ENCODE data around the gene DLGAP1.
"Not testable (repeated sequence)": the region's sequence is repeated elsewhere in the genome, so short reads cannot be mapped to it uniquely, and the experiment has no call there.

The DLGAP1 gene

DNA sequence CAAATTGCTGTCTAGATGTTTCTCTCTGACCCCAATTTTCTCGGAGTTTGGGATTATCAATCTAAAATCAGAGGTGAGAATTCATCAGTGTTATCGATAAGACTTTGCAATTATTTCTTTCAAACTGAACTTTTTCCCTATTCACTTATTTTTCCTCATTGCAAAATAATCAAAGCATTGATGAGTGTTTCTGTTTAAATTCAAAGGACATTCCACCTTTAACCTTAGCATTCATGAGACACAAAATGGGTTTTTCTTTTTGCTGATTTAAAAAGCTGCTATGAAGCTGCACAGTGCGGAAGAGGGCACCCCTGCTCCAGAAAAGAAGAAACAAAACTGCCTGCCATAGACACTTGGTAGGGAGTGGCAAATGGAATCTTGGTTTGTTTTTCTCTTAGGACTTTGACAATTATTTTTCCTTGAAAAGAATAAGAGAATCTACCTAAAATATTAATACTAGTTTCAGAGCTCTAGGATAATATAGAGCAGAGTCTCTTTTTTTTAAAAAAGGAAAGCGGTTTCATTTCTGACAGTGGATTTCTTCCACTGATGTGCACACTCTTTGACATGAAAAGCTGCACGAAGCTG lies 801.8 kb downstream of the DLGAP1 start:
- H3K27me3 ChIP-seq (ENCODE audit: insufficient read depth, insufficient read length): no peaks in the 10 kb centered on the region
- no peak overlapping the region for H3K9ac ChIP-seq (ENCODE audit: insufficient read length, low read depth)
- no peak for TF ChIP-seq SUZ12 (IDR thresholded peaks at IDR 0.05; ENCODE audit: extremely low read depth, insufficient read depth, insufficient read length)
- no peak for TF ChIP-seq YY1 (IDR thresholded peaks at IDR 0.05; ENCODE audit: insufficient read depth, insufficient read length)
- TF ChIP-seq ZNF274 (IDR thresholded peaks at IDR 0.05; ENCODE audit: low read depth, low read length): no peak
- no peak overlapping the region for H3K4me3 ChIP-seq (ENCODE audit: insufficient read length, low read depth)
- no peaks in the 10 kb centered on the region for H3K9me3 ChIP-seq (ENCODE audit: insufficient read depth, low read length)
- DNase-seq (ENCODE audit: low read depth, low spot score): no peak
- H3K36me3 ChIP-seq (ENCODE audit: insufficient read depth, insufficient read length, low read length): no peaks in the 10 kb centered on the region
- peaks cover 5% of the 10 kb centered on the region for H3K4me1 ChIP-seq (ENCODE audit: insufficient read depth, insufficient read length)

DNA sequence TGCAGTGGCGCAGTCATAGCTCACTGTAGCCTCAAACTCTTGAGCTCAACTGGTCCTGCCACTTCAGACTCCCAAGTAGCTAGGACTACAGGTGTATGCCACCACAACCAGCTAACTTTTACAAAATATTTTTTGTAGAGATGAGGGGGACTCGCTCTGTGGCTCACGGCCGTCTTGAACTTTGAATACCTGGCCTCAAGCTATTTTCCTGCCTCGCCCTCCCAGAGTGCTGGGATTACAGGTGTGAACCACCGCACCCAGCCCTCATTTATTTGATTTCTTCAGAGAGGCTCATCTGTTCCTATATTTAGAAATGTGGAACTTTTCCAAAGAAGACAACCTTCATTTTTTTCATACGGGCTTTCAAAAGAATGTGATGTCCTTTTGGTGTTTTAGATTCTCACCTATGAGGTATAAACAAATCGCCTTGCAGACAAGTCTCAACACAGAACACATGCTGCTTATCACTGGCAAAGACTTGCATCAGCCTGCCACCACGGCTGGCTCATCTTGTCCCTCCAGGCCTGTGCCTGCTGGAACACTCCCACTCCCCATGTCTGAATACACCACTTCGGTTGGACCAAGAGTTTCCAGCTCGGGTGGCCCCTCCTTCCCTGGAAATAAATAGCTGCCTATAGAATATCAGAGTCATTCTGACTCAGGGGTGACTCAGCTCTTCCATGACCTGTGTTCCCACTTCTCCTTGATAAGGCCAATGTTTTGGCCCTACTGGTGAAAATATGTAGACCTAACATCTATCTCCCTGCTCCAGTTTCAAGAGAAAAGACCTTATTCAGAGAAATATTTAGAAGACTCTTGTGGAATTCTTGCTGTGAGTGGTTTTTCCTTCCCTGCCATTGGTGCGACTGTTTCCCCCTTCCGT lies 802.5 kb downstream of the DLGAP1 start:
- Histone ChIP-seq H3K36me3 (ENCODE audit: insufficient read depth, insufficient read length, low read length) (no peaks in the 10 kb centered on the region), H3K9me3 (ENCODE audit: insufficient read depth, low read length) (no peaks in the 10 kb centered on the region), H3K27me3 (ENCODE audit: insufficient read depth, insufficient read length) (no peaks in the 10 kb centered on the region), H3K4me3 (ENCODE audit: insufficient read length, low read depth) (no peak overlapping the region), H3K9ac (ENCODE audit: insufficient read length, low read depth) (no peak overlapping the region), H3K4me1 (ENCODE audit: insufficient read depth, insufficient read length) (peaks cover 5% of the 10 kb centered on the region)
- no peak for TF ChIP-seq ZNF274 (IDR thresholded peaks at IDR 0.05; ENCODE audit: low read depth, low read length)
- no peak for TF ChIP-seq YY1 (IDR thresholded peaks at IDR 0.05; ENCODE audit: insufficient read depth, insufficient read length)
- TF ChIP-seq SUZ12 (IDR thresholded peaks at IDR 0.05; ENCODE audit: extremely low read depth, insufficient read depth, insufficient read length): no peak
- no peak for DNase-seq (ENCODE audit: low read depth, low spot score)

DNA sequence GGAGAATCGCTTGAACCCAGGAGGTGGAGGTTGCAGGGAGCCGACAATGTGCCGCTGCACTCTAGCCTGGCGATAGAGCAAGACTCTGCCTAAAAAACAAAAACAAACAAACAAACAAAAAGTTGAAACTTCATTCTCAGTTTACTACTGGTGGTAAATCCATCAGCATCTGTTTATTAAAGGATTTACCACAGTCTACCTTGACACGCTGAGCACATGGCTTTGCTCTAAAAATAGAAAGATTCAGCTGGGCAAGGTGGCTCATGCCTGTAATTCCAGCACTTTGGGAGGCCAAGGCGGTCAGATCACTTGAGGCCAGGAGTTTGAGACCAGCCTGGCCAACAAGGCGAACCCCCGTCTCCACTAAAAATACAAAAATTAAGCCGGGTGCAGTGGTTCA lies 803.8 kb downstream of the DLGAP1 start:
- TF ChIP-seq SUZ12 (IDR thresholded peaks at IDR 0.05; ENCODE audit: extremely low read depth, insufficient read depth, insufficient read length) (no peak), ZNF274 (IDR thresholded peaks at IDR 0.05; ENCODE audit: low read depth, low read length) (no peak), YY1 (IDR thresholded peaks at IDR 0.05; ENCODE audit: insufficient read depth, insufficient read length) (no peak)
- Histone ChIP-seq H3K4me3 (ENCODE audit: insufficient read length, low read depth) (no peak overlapping the region), H3K36me3 (ENCODE audit: insufficient read depth, insufficient read length, low read length) (no peaks in the 10 kb centered on the region), H3K9ac (ENCODE audit: insufficient read length, low read depth) (no peak overlapping the region), H3K4me1 (ENCODE audit: insufficient read depth, insufficient read length) (peaks cover 5% of the 10 kb centered on the region), H3K27me3 (ENCODE audit: insufficient read depth, insufficient read length) (no peaks in the 10 kb centered on the region), H3K9me3 (ENCODE audit: insufficient read depth, low read length) (no peaks in the 10 kb centered on the region)
- no peak for DNase-seq (ENCODE audit: low read depth, low spot score)

DNA sequence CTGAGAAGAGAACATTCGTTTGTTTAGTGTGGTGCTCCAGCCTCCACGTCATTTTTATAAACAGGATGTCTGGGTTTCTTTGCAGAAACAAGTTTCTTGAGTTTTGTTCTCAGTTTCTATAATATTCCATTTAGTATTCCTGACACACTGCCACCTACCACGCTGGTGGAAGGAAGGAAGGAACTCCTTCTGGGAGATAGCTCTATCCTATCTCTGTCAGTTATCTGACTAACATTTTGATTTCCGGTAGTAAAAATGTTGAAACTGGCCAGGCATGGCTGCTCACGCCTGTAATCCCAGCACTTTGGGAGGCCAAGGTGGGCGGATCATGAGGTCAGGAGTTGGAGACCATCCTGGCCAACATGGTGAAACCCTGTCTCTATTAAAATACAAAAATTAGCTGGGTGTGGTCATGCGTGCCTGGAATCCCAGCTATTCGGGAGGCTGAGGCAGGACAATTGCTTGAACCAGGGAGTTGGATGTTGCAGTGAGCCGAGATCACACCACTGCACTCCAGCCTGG lies 804.5 kb downstream of the DLGAP1 start:
- not testable (repeated sequence) for DNase-seq (ENCODE audit: low read depth, low spot score); H3K4me1 ChIP-seq (ENCODE audit: insufficient read depth, insufficient read length); H3K36me3 ChIP-seq (ENCODE audit: insufficient read depth, insufficient read length, low read length); H3K9me3 ChIP-seq (ENCODE audit: insufficient read depth, low read length); H3K4me3 ChIP-seq (ENCODE audit: insufficient read length, low read depth); H3K27me3 ChIP-seq (ENCODE audit: insufficient read depth, insufficient read length); H3K9ac ChIP-seq (ENCODE audit: insufficient read length, low read depth)

DNA sequence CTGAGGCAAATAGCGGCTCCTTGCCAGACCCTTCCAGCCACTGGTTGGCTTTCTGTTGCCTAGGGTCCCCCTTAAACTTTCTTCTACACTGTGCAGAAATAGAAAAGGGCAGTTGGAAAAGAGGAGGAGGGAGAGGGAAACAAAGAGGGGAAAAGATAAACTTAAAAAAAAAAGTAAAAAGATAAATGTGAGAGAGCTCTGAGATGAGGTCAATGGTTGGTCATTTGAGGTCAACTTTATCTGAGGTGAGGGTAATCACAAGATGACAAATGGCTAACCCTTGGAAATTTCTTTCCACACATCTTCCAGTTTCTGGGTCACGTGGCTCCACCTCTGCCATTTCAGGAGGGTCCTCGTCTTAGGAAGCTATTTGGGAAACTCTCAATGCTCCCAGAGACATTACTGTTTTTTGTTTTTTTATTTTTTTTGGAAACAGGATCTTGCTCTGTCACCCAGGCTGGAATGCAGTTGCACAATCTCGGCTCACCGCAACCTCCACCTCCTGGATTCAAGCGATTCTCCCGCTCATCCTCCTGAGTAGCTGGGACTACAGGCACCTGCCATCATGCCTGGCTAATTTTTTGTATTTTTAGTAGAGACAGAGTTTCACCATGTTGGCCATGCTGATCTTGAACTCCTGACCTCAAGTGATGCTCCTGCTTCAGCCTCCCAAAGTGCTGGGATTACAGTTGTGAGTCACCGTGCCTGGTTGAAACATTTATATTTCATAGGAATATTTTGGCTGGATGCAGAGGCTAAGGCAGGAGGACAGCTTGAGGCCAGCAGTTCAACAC lies 805.3 kb downstream of the DLGAP1 start:
- DNase-seq (ENCODE audit: low read depth, low spot score): no peak
- H3K4me1 ChIP-seq (ENCODE audit: insufficient read depth, insufficient read length): peaks cover 5% of the 10 kb centered on the region

DNA sequence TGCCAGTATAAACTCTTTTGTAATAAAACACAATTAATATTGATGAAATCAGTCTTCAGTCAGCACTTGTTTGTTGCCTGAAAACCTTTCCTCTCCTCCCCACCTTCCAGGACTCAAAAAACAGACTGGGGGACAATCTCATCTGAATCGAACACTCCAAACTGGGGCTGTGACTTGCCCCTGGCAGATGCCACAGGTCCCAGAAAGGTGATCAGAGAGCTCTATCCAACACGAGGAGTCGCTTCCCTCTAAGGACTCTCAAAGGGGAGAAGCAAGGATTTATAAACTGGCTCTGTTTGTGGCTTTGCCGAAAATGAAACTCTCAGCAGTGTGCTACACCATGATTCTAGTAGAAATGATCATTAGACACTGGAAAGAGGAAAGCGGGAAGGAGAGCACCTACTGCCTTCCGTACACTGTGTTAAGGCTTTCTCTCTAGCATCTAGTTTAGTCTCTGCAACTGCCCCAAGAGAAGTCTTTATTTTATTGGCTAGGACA lies 805.9 kb downstream of the DLGAP1 start:
- TF ChIP-seq SUZ12 (IDR thresholded peaks at IDR 0.05; ENCODE audit: extremely low read depth, insufficient read depth, insufficient read length) (no peak), ZNF274 (IDR thresholded peaks at IDR 0.05; ENCODE audit: low read depth, low read length) (no peak), YY1 (IDR thresholded peaks at IDR 0.05; ENCODE audit: insufficient read depth, insufficient read length) (no peak)
- Histone ChIP-seq H3K9me3 (ENCODE audit: insufficient read depth, low read length) (no peaks in the 10 kb centered on the region), H3K4me1 (ENCODE audit: insufficient read depth, insufficient read length) (peaks cover 5% of the 10 kb centered on the region), H3K4me3 (ENCODE audit: insufficient read length, low read depth) (no peak overlapping the region), H3K9ac (ENCODE audit: insufficient read length, low read depth) (no peak overlapping the region), H3K27me3 (ENCODE audit: insufficient read depth, insufficient read length) (no peaks in the 10 kb centered on the region), H3K36me3 (ENCODE audit: insufficient read depth, insufficient read length, low read length) (no peaks in the 10 kb centered on the region)
- DNase-seq (ENCODE audit: low read depth, low spot score): no peak

More for the DNA sequence above, 805.3 kb downstream of the DLGAP1 start:
- Histone ChIP-seq H3K9me3 (ENCODE audit: insufficient read depth, low read length) (no peaks in the 10 kb centered on the region), H3K36me3 (ENCODE audit: insufficient read depth, insufficient read length, low read length) (no peaks in the 10 kb centered on the region), H3K4me3 (ENCODE audit: insufficient read length, low read depth) (no peak overlapping the region), H3K9ac (ENCODE audit: insufficient read length, low read depth) (no peak overlapping the region), H3K27me3 (ENCODE audit: insufficient read depth, insufficient read length) (no peaks in the 10 kb centered on the region)
- no peak for TF ChIP-seq SUZ12 (IDR thresholded peaks at IDR 0.05; ENCODE audit: extremely low read depth, insufficient read depth, insufficient read length)
- no peak for TF ChIP-seq YY1 (IDR thresholded peaks at IDR 0.05; ENCODE audit: insufficient read depth, insufficient read length)
- TF ChIP-seq ZNF274 (IDR thresholded peaks at IDR 0.05; ENCODE audit: low read depth, low read length): no peak

DNA sequence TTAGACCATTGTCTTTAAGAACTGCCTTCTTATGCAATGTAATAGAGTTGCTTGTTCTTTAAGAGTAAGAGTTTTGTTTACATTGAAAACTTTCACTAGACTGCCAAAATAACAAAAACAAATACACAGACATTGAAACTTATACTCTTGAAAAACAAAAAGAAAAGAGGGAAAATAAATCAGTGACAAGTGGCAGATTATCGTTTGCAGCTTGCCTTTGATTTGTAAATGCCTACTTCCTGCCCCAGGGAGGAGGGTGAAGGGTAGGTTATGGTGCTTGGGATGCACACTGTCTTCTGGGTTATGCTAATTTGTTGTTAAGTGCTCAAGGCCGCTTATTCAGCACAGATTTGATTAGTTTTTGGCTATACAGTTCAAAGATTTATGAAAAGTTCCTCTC lies 806.5 kb downstream of the DLGAP1 start:
- H3K9me3 ChIP-seq (ENCODE audit: insufficient read depth, low read length): no peaks in the 10 kb centered on the region
- TF ChIP-seq SUZ12 (IDR thresholded peaks at IDR 0.05; ENCODE audit: extremely low read depth, insufficient read depth, insufficient read length) (no peak), ZNF274 (IDR thresholded peaks at IDR 0.05; ENCODE audit: low read depth, low read length) (no peak), YY1 (IDR thresholded peaks at IDR 0.05; ENCODE audit: insufficient read depth, insufficient read length) (no peak)
- no peak for DNase-seq (ENCODE audit: low read depth, low spot score)
- no peak overlapping the region for H3K4me3 ChIP-seq (ENCODE audit: insufficient read length, low read depth)
- no peak overlapping the region for H3K9ac ChIP-seq (ENCODE audit: insufficient read length, low read depth)
- no peaks in the 10 kb centered on the region for H3K27me3 ChIP-seq (ENCODE audit: insufficient read depth, insufficient read length)
- peaks cover 2% of the 10 kb centered on the region for H3K4me1 ChIP-seq (ENCODE audit: insufficient read depth, insufficient read length)
- no peaks in the 10 kb centered on the region for H3K36me3 ChIP-seq (ENCODE audit: insufficient read depth, insufficient read length, low read length)
